GM23338 (cell line): ENCODE data around the gene SLC6A1. TPM values are rescaled to one million over a fixed set of nuclear protein-coding genes. Genes with fewer than 3 reads are reported as not detected.

ENCODE experiments used
- ATAC-seq: fragments of 200-7000 bp; cut with Tn5 transposase; 3 replicates; pipeline ENCODE4 v1.9.1; 2020
- DNase-seq: peaks from one replicate; pipeline ENCODE4 v3.0.0-alpha.2; 2015; ENCODE audit warnings: low spot score
- H2AFZ ChIP-seq: fragments of 200-600 bp; sonication (generic); 2 replicates; pipeline ENCODE4 v1.8.0; 2016; ENCODE audit warnings: antibody characterized with exemption, mild to moderate bottlenecking, moderate library complexity
- H3F3A ChIP-seq: fragments of 200-600 bp; sonication (generic); replicated peaks from 2 replicates; pipeline ENCODE4 v1.8.0; 2017; ENCODE audit warnings: antibody characterized with exemption, mixed run types, low read depth
- H3K27ac ChIP-seq: fragments of 200-600 bp; sonication (generic); 2 replicates; pipeline ENCODE4 v1.6.1; 2016; ENCODE audit warnings: low read depth
- H3K27me3 ChIP-seq: fragments of 200-600 bp; sonication (generic); 2 replicates; pipeline ENCODE4 v1.8.0; 2016; ENCODE audit warnings: mild to moderate bottlenecking, mixed run types, moderate library complexity; ENCODE audit not compliant: insufficient read depth
- H3K36me3 ChIP-seq: fragments of 200-600 bp; sonication (generic); 2 replicates; pipeline ENCODE4 v1.8.0; 2016; ENCODE audit warnings: mild to moderate bottlenecking; ENCODE audit not compliant: insufficient read depth
- H3K4me1 ChIP-seq: fragments of 200-600 bp; sonication (generic); 2 replicates; pipeline ENCODE4 v1.8.0; 2016; ENCODE audit warnings: mild to moderate bottlenecking, moderate library complexity; ENCODE audit not compliant: insufficient read depth
- H3K4me2 ChIP-seq: fragments of 200-600 bp; sonication (generic); 2 replicates; pipeline ENCODE4 v1.7.1; 2017; ENCODE audit warnings: mixed run types
- H3K4me3 ChIP-seq: fragments of 200-600 bp; sonication (generic); 2 replicates; pipeline ENCODE4 v1.6.1; 2016; ENCODE audit warnings: mixed run types
- H3K79me2 ChIP-seq: fragments of 200-600 bp; sonication (generic); replicated peaks from 2 replicates; pipeline ENCODE4 v1.8.0; 2017; ENCODE audit warnings: mild to moderate bottlenecking; ENCODE audit not compliant: insufficient read depth
- H3K9me2 ChIP-seq: fragments of 200-600 bp; sonication (generic); 2 replicates; pipeline ENCODE4 v1.8.0; 2017; ENCODE audit not compliant: insufficient read depth
- H4K20me1 ChIP-seq: fragments of 200-600 bp; sonication (generic); replicated peaks from 2 replicates; pipeline ENCODE4 v1.8.0; 2017; ENCODE audit warnings: mild to moderate bottlenecking; ENCODE audit not compliant: insufficient read depth
- H3K27ac Mint-ChIP-seq: 2 replicates; pipeline ENCODE4 v1.8.0; 2020; ENCODE audit warnings: inconsistent platforms, mild to moderate bottlenecking, moderate library complexity, mixed read lengths
- H3K27me3 Mint-ChIP-seq: 3 replicates; pipeline ENCODE4 v1.8.0; 2022; ENCODE audit warnings: low read depth, mild to moderate bottlenecking, moderate library complexity, mixed read lengths, inconsistent platforms; ENCODE audit not compliant: insufficient read depth, poor library complexity
- H3K36me3 Mint-ChIP-seq: 3 replicates; pipeline ENCODE4 v1.8.0; 2021; ENCODE audit warnings: low read depth, mild to moderate bottlenecking, inconsistent platforms, moderate library complexity, mixed read lengths
- H3K4me1 Mint-ChIP-seq: 3 replicates; pipeline ENCODE4 v1.8.0; 2020; ENCODE audit warnings: mild to moderate bottlenecking, inconsistent platforms, mixed read lengths
- H3K4me3 Mint-ChIP-seq: 3 replicates; pipeline ENCODE4 v1.8.0; 2021; ENCODE audit warnings: moderate library complexity, mild to moderate bottlenecking, inconsistent platforms, mixed read lengths
- H3K9me3 Mint-ChIP-seq: 3 replicates; pipeline ENCODE4 v1.8.0; 2020; ENCODE audit warnings: moderate library complexity, mild to moderate bottlenecking, inconsistent platforms, mixed read lengths
- CTCF ChIP-seq, 2 experiments: fragments of 200-600 bp in 1 of 2; sonication (generic) in 1 of 2; conservative IDR thresholded peaks; 2 replicates each; pipeline versions ENCODE4 v1.5.1 to v1.6.1; 2016 to 2017; ENCODE audit warnings: antibody characterized with exemption in 2 of 2, low read depth in 2 of 2, mild to moderate bottlenecking in 2 of 2, moderate library complexity in 1 of 2
- ETS1 ChIP-seq: IDR thresholded peaks from 2 replicates; pipeline ENCODE4 v1.6.1; 2016; ENCODE audit warnings: antibody characterized with exemption
- EZH2 ChIP-seq: fragments of 200-600 bp; sonication (generic); IDR thresholded peaks from one replicate; pipeline ENCODE4 v1.8.0; 2017; ENCODE audit warnings: antibody characterized with exemption, mild to moderate bottlenecking, low read depth; ENCODE audit not compliant: unreplicated experiment
- EZH2phosphoT487 ChIP-seq: fragments of 200-600 bp; sonication (generic); IDR thresholded peaks from one replicate; pipeline ENCODE4 v1.8.1; 2018; ENCODE audit warnings: antibody characterized with exemption; ENCODE audit not compliant: unreplicated experiment
- NANOG ChIP-seq: IDR thresholded peaks from 2 replicates; pipeline ENCODE4 v1.6.1; 2016; ENCODE audit warnings: antibody characterized with exemption, borderline replicate concordance
- POLR2AphosphoS5 ChIP-seq: IDR thresholded peaks from 2 replicates; pipeline ENCODE4 v1.6.1; 2016; ENCODE audit warnings: antibody characterized with exemption, low read depth
- REST ChIP-seq: IDR thresholded peaks from one replicate; pipeline ENCODE4 v1.6.1; 2018; ENCODE audit warnings: antibody characterized with exemption; ENCODE audit not compliant: unreplicated experiment
- STAT1 ChIP-seq: IDR thresholded peaks from one replicate; pipeline ENCODE4 v1.6.1; 2016; ENCODE audit warnings: antibody characterized with exemption; ENCODE audit not compliant: unreplicated experiment
- ZNF114 ChIP-seq: fragments of 250-450 bp; sonication (Bioruptor Pico); IDR thresholded peaks from 2 replicates; pipeline ENCODE4 v1.5.0; 2020; ENCODE audit warnings: mild to moderate bottlenecking, moderate library complexity
- ZNF462 ChIP-seq: fragments of 250-450 bp; sonication (Bioruptor Pico); IDR thresholded peaks from 2 replicates; pipeline ENCODE4 v1.5.0; 2020; ENCODE audit warnings: mild to moderate bottlenecking, moderate library complexity
- polyA plus RNA-seq: library from polyadenylated mRNA; unstranded; fragments of >200 nt; fragmentation: Nextera tagmentation; extraction: Ambion mirVana; gene quantifications from 2 replicates; pipeline ENCODE4 v1.2.1, GENCODE V29; 2016
- total RNA-seq: library from RNA; depleted of rRNA; stranded (reverse); fragments of >200 nt; shearing (Covaris generic); gene quantifications from 2 replicates; pipeline ENCODE4 v1.2.3, GENCODE V29; 2014

SLC6A1 gene
- total and polyA plus RNA-seq, 2 experiments from 2014 or later, result 0.16 to 0.28 TPM

- TF ChIP-seq CTCF (conservative IDR thresholded peaks at IDR 0.05; ENCODE audit: low read depth in 2 of 2) (no peak), EZH2phosphoT487 (no peak), ETS1 (no peak)
These were observed 37.4 kb downstream of the SLC6A1 start (continued) for GRCh38 chr3:11029948-11030347.

GRCh38 chr3:11033871-11034270 lies 41.3 kb downstream of the SLC6A1 start:
- H3K36me3 ChIP-seq, result no peaks in the 10 kb centered on the region
- no peak overlapping the region for H3K27ac ChIP-seq
- no peak overlapping the region for H3K4me3 ChIP-seq
- H4K20me1 ChIP-seq, result no peaks in the 10 kb centered on the region
- no peak for DNase-seq
- H3F3A ChIP-seq, result no peaks in the 10 kb centered on the region
- H3K27me3 ChIP-seq, result no peaks in the 10 kb centered on the region
- H2AFZ ChIP-seq, result no peak overlapping the region
- Mint-ChIP-seq H3K9me3 (peaks cover 4% of the 10 kb centered on the region; the same call in 2 of the 3 replicates), H3K4me1 (no peaks in the 10 kb centered on the region; the same call in 2 of the 3 replicates), H3K27ac (no peak overlapping the region), H3K27me3 (peaks cover 6% of the 10 kb centered on the region), H3K36me3 (no peaks in the 10 kb centered on the region), H3K4me3 (no peak overlapping the region)
- no peaks in the 10 kb centered on the region for H3K79me2 ChIP-seq
- no peak overlapping the region for H3K4me2 ChIP-seq
- H3K9me2 ChIP-seq, result no peaks in the 10 kb centered on the region
- H3K4me1 ChIP-seq, result no peaks in the 10 kb centered on the region
- no peak for ATAC-seq
- no peak for TF ChIP-seq EZH2
- TF ChIP-seq CTCF (conservative IDR thresholded peaks at IDR 0.05; ENCODE audit: low read depth in 2 of 2), result no peak
- no peak for TF ChIP-seq ZNF462
- TF ChIP-seq EZH2phosphoT487, result no peak
- no peak for TF ChIP-seq ZNF114
- no peak for TF ChIP-seq NANOG
- TF ChIP-seq POLR2AphosphoS5, result no peak
- no peak for TF ChIP-seq REST
- TF ChIP-seq STAT1, result no peak
